Measurements from ENCODE around the gene RALA. TPM values are rescaled to one million over a fixed set of nuclear protein-coding genes. Genes with fewer than 3 reads are reported as not detected.

Gene RALA
- total RNA-seq, 4 donors from 2014 or later: 18.3 to 29.7 (median 20.0) TPM

DNA sequence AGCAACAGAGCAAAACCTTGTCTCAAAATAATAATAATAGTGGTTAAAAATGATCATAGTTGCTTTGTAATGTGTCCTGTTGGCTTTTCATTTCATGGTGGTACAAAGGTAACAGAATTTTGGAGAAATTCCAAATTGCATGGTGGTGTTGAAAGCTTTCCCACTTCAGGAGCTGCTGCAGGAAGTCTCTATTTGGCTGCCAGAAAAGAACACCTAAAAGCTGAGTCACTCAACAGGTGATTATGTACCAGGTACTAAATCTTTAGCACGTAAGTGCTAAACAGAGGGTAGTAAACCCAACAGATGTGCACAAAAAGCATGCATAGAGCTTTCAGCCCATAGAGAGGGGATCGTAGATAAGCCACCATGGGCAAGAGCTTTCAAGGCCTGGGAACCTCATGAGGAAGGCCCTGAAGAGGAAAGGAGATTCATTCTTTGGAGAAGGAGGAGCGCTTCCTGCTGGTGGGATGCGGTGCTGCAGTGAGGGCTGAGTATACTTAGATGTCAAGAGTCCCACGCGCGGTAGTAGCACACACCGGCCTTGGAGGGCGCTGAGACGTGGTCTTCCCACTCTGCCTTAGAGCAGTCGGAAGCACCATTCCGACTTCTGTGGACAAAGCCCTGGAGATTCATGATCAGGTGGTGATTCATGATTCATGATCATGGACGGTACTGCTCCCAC, 118.7 kb downstream of the RALA start:
- TF ChIP-seq CTCF (IDR thresholded peaks at IDR 0.05): peak in 2 of 6 experiments; percentile 24 to 29
- no peak for TF ChIP-seq POLR2A (IDR thresholded peaks at IDR 0.05)
- intact Hi-C loops (cut with DNase I): loop anchor here (10.0 kb wide), 1 partner anchor 117 kb away; the partner anchor contains the start of gene RALA
- Histone ChIP-seq H3K36me3 (no peaks in the 10 kb centered on the region), H3K27ac (no peak overlapping the region), H3K27me3 (no peaks in the 10 kb centered on the region), H3K9me3 (no peaks in the 10 kb centered on the region), H3K4me1 (peaks cover 0 to 3% of the 10 kb centered on the region in 2 donors), H3K4me3 (replicated peaks in 1 of 3) (no peak overlapping the region)
- DNase-seq: no peak
- WGBS, 2 donors: 81 to 84% methylated on average over 12 to 13 of the region's 13 CpGs

DNA sequence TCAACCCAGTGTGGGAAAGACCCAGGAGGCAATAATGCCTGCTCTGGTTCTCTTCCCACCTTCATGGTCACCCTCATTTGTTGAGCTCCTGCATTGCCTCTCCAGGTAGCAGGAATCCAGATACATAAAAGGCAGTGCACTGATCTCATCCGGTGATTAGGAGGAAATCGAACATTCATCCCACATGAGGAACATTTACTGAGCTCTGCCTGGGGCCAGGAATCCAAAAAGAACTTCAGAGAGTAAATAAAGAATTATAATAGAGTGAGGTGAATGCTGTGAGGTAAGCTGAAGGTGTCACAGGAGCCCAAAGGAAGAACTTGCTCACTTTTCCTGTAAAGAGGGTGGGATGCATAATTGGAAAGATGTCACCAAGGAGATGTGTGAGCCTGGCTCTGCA, 121.2 kb downstream of the RALA start:
- WGBS, 2 donors: 90 to 96% methylated on average over 2 of the region's 2 CpGs
- H3K9me3 ChIP-seq: no peaks in the 10 kb centered on the region
- H3K27me3 ChIP-seq: no peaks in the 10 kb centered on the region
- H3K36me3 ChIP-seq: no peaks in the 10 kb centered on the region
- no peak overlapping the region for H3K4me3 ChIP-seq (replicated peaks in 1 of 3)
- intact Hi-C loops (cut with DNase I): loop anchor here (5.0 to 10.0 kb wide), 2 partner anchors 120 to 162 kb away; partner anchors contain the start of gene RALA
- H3K27ac ChIP-seq: no peak overlapping the region
- DNase-seq: no peak
- H3K4me1 ChIP-seq: peaks cover 0 to 3% of the 10 kb centered on the region in 2 donors
- no peak for TF ChIP-seq POLR2A (IDR thresholded peaks at IDR 0.05)
- no peak for TF ChIP-seq CTCF (IDR thresholded peaks at IDR 0.05)

- intact Hi-C loops (cut with DNase I): loop anchor here (5.0 to 10.0 kb wide), 2 partner anchors 121 to 163 kb away; partner anchors contain the start of gene RALA
- H3K27ac ChIP-seq: no peak overlapping the region
- H3K36me3 ChIP-seq: no peaks in the 10 kb centered on the region
- no peak for DNase-seq
- H3K9me3 ChIP-seq: no peaks in the 10 kb centered on the region
- WGBS, 2 donors: 65 to 73% methylated on average over 3 to 4 of the region's 4 CpGs
- H3K4me3 ChIP-seq (replicated peaks in 1 of 3): no peak overlapping the region
- no peaks in the 10 kb centered on the region for H3K27me3 ChIP-seq
- TF ChIP-seq POLR2A (IDR thresholded peaks at IDR 0.05) (no peak), CTCF (IDR thresholded peaks at IDR 0.05) (no peak)
- H3K4me1 ChIP-seq: peaks cover 0 to 3% of the 10 kb centered on the region in 2 donors
Observed at GRCh38 chr7:39745320-39745719, 121.9 kb downstream of the RALA start.

GRCh38 chr7:39746103-39746819, 122.9 kb downstream of the RALA start:
- no peaks in the 10 kb centered on the region for H3K9me3 ChIP-seq
- no peak overlapping the region for H3K4me3 ChIP-seq (replicated peaks in 1 of 3)
- no peaks in the 10 kb centered on the region for H3K27me3 ChIP-seq
- no peaks in the 10 kb centered on the region for H3K36me3 ChIP-seq
- H3K27ac ChIP-seq: no peak overlapping the region
- intact Hi-C loops (cut with DNase I): loop anchor here (5.0 to 10.0 kb wide), 2 partner anchors 121 to 164 kb away; partner anchors contain the start of gene RALA
- H3K4me1 ChIP-seq: peaks cover 0 to 3% of the 10 kb centered on the region in 2 donors
- peak; percentile 83 to 85 for DNase-seq
- TF ChIP-seq CTCF (IDR thresholded peaks at IDR 0.05) (peak; percentile 58 to 84 (median 78)), POLR2A (IDR thresholded peaks at IDR 0.05) (no peak)
- WGBS, 2 donors: 27 to 29% methylated on average over 11 of the region's 11 CpGs

All from thyroid gland (tissue), 4 donors.